ENCODE data around the gene FTSJ3. TPM values are rescaled to one million over a fixed set of nuclear protein-coding genes. Genes with fewer than 3 reads are reported as not detected.
"Not testable (repeated sequence)": the region's sequence is repeated elsewhere in the genome, so short reads cannot be mapped to it uniquely, and the experiment has no call there.

The FTSJ3 gene
- total and polyA plus RNA-seq, 2 donors (not counting 1 experiment from before 2014, with no cell fraction given): 37.8 to 61.8 TPM

GRCh38 chr17:63798572-63799106 is 28.8 kb downstream of the FTSJ3 start:
- Histone ChIP-seq H3K27ac (ENCODE audit: insufficient read depth, low read length) (no peak overlapping the region), H3K9me3 (ENCODE audit: control insufficient read depth, insufficient read depth, low read depth, low read length) (no peaks in the 10 kb centered on the region), H3K4me2 (ENCODE audit: extremely low read depth, insufficient read depth, low read length) (no peak overlapping the region), H3K79me2 (ENCODE audit: control insufficient read depth, insufficient read depth, low read length) (peaks cover 4% of the 10 kb centered on the region), H3K9ac (ENCODE audit: insufficient read depth, low read length) (no peak overlapping the region), H3K4me1 (ENCODE audit: control insufficient read depth, extremely low read depth, insufficient read depth, low read length) (no peaks in the 10 kb centered on the region), H3K36me3 (ENCODE audit: control insufficient read depth, insufficient read depth, low read length) (peaks cover 9% of the 10 kb centered on the region), H2AFZ (ENCODE audit: low read length) (no peak overlapping the region), H3K27me3 (ENCODE audit: control insufficient read depth, insufficient read depth, low read length) (no peaks in the 10 kb centered on the region), H3K4me3 (replicated peaks in 1 of 4; ENCODE audit: control extremely low read depth in 1 of 4, insufficient read depth in 1 of 4, low read depth in 3 of 4, low read length in 4 of 4) (no peak overlapping the region), H4K20me1 (ENCODE audit: control insufficient read depth, extremely low read depth, insufficient read depth, low read length) (no peaks in the 10 kb centered on the region)
- DNase-seq (ENCODE audit: low read depth in 2 of 2): no peak
- TF ChIP-seq CTCF (conservative IDR thresholded peaks at IDR 0.05 in 1 of 2, IDR thresholded peaks at IDR 0.05 in 1 of 2; ENCODE audit: low read depth in 1 of 2, low read length in 2 of 2) (no peak), EZH2 (IDR thresholded peaks at IDR 0.05; ENCODE audit: low read length, missing control alignments) (no peak)

DNA sequence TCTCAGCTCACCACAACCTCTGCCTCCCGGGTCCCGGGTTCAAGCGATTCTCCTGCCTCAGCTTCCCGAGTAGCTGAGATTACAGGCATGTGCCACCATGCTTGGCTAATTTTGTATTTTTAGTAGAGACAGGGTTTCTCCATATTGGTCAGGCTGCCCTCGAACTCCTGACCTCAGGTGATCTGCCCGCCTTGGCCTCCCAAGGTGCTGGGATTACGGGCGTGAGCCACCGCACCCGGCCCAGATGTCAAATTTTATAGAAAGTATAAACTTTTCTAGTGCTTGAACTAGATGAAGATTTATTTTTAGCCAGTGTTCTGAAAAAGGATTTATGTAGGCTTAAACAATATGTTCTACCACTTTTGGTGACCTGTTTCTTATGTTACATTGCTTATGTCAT is 31.1 kb downstream of the FTSJ3 start:
- H3K27me3 ChIP-seq (ENCODE audit: control insufficient read depth, insufficient read depth, low read length); DNase-seq (ENCODE audit: low read depth in 2 of 2); H4K20me1 ChIP-seq (ENCODE audit: control insufficient read depth, extremely low read depth, insufficient read depth, low read length); H3K4me1 ChIP-seq (ENCODE audit: control insufficient read depth, extremely low read depth, insufficient read depth, low read length); H3K4me3 ChIP-seq (replicated peaks in 1 of 4; ENCODE audit: control extremely low read depth in 1 of 4, insufficient read depth in 1 of 4, low read depth in 3 of 4, low read length in 4 of 4); H3K9me3 ChIP-seq (ENCODE audit: control insufficient read depth, insufficient read depth, low read depth, low read length); H3K79me2 ChIP-seq (ENCODE audit: control insufficient read depth, insufficient read depth, low read length); H2AFZ ChIP-seq (ENCODE audit: low read length); H3K27ac ChIP-seq (ENCODE audit: insufficient read depth, low read length); H3K4me2 ChIP-seq (ENCODE audit: extremely low read depth, insufficient read depth, low read length); H3K9ac ChIP-seq (ENCODE audit: insufficient read depth, low read length): not testable (repeated sequence)
- H3K36me3 ChIP-seq (ENCODE audit: control insufficient read depth, insufficient read depth, low read length): peaks cover 12% of the 10 kb centered on the region

DNA sequence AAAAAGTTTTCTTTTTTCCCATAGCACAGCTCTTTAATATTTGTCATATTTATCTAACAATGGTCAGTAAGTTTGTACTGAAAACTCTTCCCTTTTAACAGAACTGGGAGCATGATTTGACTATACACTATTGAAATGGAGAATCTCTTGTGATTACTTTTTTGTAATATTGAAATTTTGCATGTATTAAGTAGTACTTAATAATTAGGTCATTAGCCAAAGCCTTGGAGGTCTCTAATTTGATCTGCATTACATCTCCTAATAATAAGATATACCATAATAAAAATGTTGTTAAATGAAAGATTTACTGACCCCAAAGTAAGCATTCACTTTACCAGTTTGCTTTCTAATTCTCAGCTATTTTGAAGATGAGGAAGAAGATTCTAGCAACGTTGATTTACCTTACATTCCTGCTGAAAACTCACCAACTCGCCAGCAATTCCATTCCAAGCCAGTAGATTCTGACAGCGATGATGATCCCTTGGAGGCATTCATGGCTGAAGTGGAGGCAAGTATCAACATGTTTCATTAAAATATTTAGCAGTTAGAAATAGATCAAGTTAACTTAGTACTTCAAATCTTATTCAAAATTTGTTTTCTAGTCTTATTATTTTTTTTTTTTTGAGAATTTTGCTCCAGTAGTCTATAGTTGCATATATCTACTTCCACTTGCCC is 35.3 kb downstream of the FTSJ3 start:
- H3K36me3 ChIP-seq (ENCODE audit: control insufficient read depth, insufficient read depth, low read length): peaks cover 12% of the 10 kb centered on the region

More for the DNA sequence above, 35.3 kb downstream of the FTSJ3 start:
- peaks cover 1% of the 10 kb centered on the region for H4K20me1 ChIP-seq (ENCODE audit: control insufficient read depth, extremely low read depth, insufficient read depth, low read length)
- H3K79me2 ChIP-seq (ENCODE audit: control insufficient read depth, insufficient read depth, low read length): peaks cover 25% of the 10 kb centered on the region
- no peak overlapping the region for H2AFZ ChIP-seq (ENCODE audit: low read length)
- TF ChIP-seq EZH2 (IDR thresholded peaks at IDR 0.05; ENCODE audit: low read length, missing control alignments): no peak
- TF ChIP-seq CTCF (conservative IDR thresholded peaks at IDR 0.05 in 1 of 2, IDR thresholded peaks at IDR 0.05 in 1 of 2; ENCODE audit: low read depth in 1 of 2, low read length in 2 of 2): no peak
- H3K4me1 ChIP-seq (ENCODE audit: control insufficient read depth, extremely low read depth, insufficient read depth, low read length): no peaks in the 10 kb centered on the region
- no peak overlapping the region for H3K9ac ChIP-seq (ENCODE audit: insufficient read depth, low read length)
- H3K4me3 ChIP-seq (replicated peaks in 1 of 4; ENCODE audit: control extremely low read depth in 1 of 4, insufficient read depth in 1 of 4, low read depth in 3 of 4, low read length in 4 of 4): no peak overlapping the region
- no peak overlapping the region for H3K4me2 ChIP-seq (ENCODE audit: extremely low read depth, insufficient read depth, low read length)
- DNase-seq (ENCODE audit: low read depth in 2 of 2): no peak
- no peaks in the 10 kb centered on the region for H3K9me3 ChIP-seq (ENCODE audit: control insufficient read depth, insufficient read depth, low read depth, low read length)
- no peak overlapping the region for H3K27ac ChIP-seq (ENCODE audit: insufficient read depth, low read length)
- no peaks in the 10 kb centered on the region for H3K27me3 ChIP-seq (ENCODE audit: control insufficient read depth, insufficient read depth, low read length)
